Gastroesophageal sphincter (tissue), 4 donors: ENCODE data around the gene NPY1R. TPM values are rescaled to one million over a fixed set of nuclear protein-coding genes. Genes with fewer than 3 reads are reported as not detected.
A peak's percentile ranks its signal among the peaks of the same experiment; 100 is the strongest.

Source experiments
- ATAC-seq: fragments of 150-250 bp; one replicate; pipeline ENCODE4 v1.9.1; 2016; ENCODE audit warnings: mild to moderate bottlenecking, moderate library complexity
- H3K27ac ChIP-seq, 4 donors: fragments of 200-600 bp; sonication (generic) in 3 of 4; 1 replicate in 3 of 4; 2 replicates in 1 of 4; pipeline ENCODE4 v1.5.1; 2016 to 2019
- H3K27me3 ChIP-seq: fragments of 200-600 bp; sonication (generic); one replicate; pipeline ENCODE4 v1.5.1; 2019
- H3K36me3 ChIP-seq, 2 donors: fragments of 200-600 bp; sonication (generic); one replicate each; pipeline ENCODE4 v1.5.1; 2019; ENCODE audit warnings: control low read depth in 1 of 2
- H3K4me1 ChIP-seq, 3 donors: fragments of 200-600 bp; sonication (generic); 1 replicate in 2 of 3; 2 replicates in 1 of 3; pipeline ENCODE4 v1.5.1; 2016 to 2019; ENCODE audit warnings: control low read depth in 2 of 3
- H3K4me3 ChIP-seq, 2 donors: fragments of 200-600 bp; sonication (generic); one replicate each; pipeline ENCODE4 v1.5.1; 2019; ENCODE audit warnings: mild to moderate bottlenecking in 1 of 2, moderate library complexity in 1 of 2
- H3K9me3 ChIP-seq, 3 donors: fragments of 200-600 bp; sonication (generic); one replicate each; pipeline ENCODE4 v1.5.1; 2017 to 2019; ENCODE audit warnings: control low read depth in 2 of 3
- EP300 ChIP-seq: sonication (generic); formaldehyde crosslinking; IDR thresholded peaks from one replicate; pipeline ENCODE4 v1.6.1; 2017; ENCODE audit warnings: antibody characterized with exemption, mild to moderate bottlenecking
- POLR2A ChIP-seq, 2 donors: fragments of 450-650 bp; IDR thresholded peaks; one replicate each; pipeline ENCODE4 v1.6.1; 2017; ENCODE audit warnings: antibody characterized with exemption in 2 of 2, mild to moderate bottlenecking in 2 of 2, moderate library complexity in 1 of 2
- POLR2AphosphoS5 ChIP-seq: sonication (generic); formaldehyde crosslinking; IDR thresholded peaks from one replicate; pipeline ENCODE4 v1.6.1; 2017; ENCODE audit warnings: antibody characterized with exemption
- WGBS, 2 donors: methylation state at CpG; one replicate each; pipeline ENCODE4 v1.1.5; 2018; ENCODE audit warnings: low coverage in 1 of 2; 5-methylcytosine and 5-hydroxymethylcytosine counted together
- total RNA-seq, 4 donors: library from RNA; depleted of rRNA; stranded (reverse); fragments of >200 nt; gene quantifications; one replicate each; pipeline ENCODE4 v1.1.0, GENCODE V29; 2016
- TF ChIP-seq, protein P1 (sequence below), 4 experiments: fragments of 200-600 bp in 2 of 4; fragments of 450-650 bp in 2 of 4; sonication (generic) in 1 of 4; IDR thresholded peaks; one replicate each; pipeline ENCODE4 v1.5.1; 2017 to 2019; ENCODE audit warnings: antibody characterized with exemption in 4 of 4, mild to moderate bottlenecking in 2 of 4, moderate library complexity in 2 of 4

NPY1R gene
- total RNA-seq, 4 donors from 2014 or later, result 1.1 to 5.4 (median 4.1) TPM

DNA sequence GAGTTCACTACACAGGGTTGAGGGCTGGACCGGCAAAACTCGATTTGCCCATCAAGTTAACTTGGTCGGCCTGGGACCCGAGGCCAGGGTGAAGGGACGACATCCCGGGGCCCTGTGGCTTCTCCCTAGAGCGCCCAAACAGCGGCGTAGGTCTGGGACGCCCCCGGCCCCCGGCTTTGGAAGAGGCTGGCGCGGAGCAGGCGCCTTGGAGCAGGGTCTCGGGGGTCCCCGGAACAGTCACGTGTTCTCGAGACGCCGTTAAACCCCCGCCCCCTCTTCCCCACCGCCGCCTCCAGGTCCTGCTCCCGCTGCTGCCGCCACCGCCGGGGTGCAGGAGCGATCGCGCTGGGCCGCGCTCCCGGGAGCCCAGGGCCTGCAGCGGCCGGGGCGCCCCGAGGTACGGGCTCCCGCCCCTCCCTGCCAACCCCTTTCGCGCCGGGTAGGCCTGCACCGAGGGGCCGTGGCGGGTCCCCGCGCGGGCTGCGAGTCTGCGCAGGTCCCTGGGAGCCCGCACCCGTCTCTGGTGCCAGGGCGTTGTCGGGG, 11.3 kb upstream of the NPY1R start, which contains the start of gene NPY5R:
NPY5R (plus strand) TSS at position 289 of the 543 bp plus-strand sequence. CDS start 6,382 bp downstream, outside the sequence.
- peak; percentile 57 for ATAC-seq
- Histone ChIP-seq H3K27me3 (peaks cover 69% of the 10 kb centered on the region), H3K4me3 (peak within 1 kb of the TSS; percentile 24 to 50), H3K4me1 (peaks cover 0 to 19% (median 7%) of the 10 kb centered on the region in 3 donors), H3K27ac (peak within 1 kb of the TSS in 3 of 4 donors; percentile 37 to 62 (median 50)), H3K9me3 (no peaks in the 10 kb centered on the region), H3K36me3 (no peaks in the 10 kb centered on the region)
- no CpG with 5 or more reads among the region's 55 CpGs for WGBS, 2 donors
- TF ChIP-seq POLR2AphosphoS5, result no peak
- no peak for TF ChIP-seq EP300
- TF ChIP-seq, protein P1, sequence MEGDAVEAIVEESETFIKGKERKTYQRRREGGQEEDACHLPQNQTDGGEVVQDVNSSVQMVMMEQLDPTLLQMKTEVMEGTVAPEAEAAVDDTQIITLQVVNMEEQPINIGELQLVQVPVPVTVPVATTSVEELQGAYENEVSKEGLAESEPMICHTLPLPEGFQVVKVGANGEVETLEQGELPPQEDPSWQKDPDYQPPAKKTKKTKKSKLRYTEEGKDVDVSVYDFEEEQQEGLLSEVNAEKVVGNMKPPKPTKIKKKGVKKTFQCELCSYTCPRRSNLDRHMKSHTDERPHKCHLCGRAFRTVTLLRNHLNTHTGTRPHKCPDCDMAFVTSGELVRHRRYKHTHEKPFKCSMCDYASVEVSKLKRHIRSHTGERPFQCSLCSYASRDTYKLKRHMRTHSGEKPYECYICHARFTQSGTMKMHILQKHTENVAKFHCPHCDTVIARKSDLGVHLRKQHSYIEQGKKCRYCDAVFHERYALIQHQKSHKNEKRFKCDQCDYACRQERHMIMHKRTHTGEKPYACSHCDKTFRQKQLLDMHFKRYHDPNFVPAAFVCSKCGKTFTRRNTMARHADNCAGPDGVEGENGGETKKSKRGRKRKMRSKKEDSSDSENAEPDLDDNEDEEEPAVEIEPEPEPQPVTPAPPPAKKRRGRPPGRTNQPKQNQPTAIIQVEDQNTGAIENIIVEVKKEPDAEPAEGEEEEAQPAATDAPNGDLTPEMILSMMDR (IDR thresholded peaks at IDR 0.05), result no peak
- no peak for TF ChIP-seq POLR2A (IDR thresholded peaks at IDR 0.05)

GRCh38 chr4:163335384-163335783, 3.0 kb upstream of the NPY1R start:
- no peak overlapping the region for H3K27ac ChIP-seq
- H3K4me1 ChIP-seq, result peaks cover 0 to 26% (median 0%) of the 10 kb centered on the region in 3 donors
- no peak for ATAC-seq
- H3K4me3 ChIP-seq, result no peak overlapping the region
- WGBS, 2 donors, result 68 to 90% methylated on average over 3 of the region's 3 CpGs
- no peaks in the 10 kb centered on the region for H3K9me3 ChIP-seq
- peaks cover 42% of the 10 kb centered on the region for H3K27me3 ChIP-seq
- no peaks in the 10 kb centered on the region for H3K36me3 ChIP-seq
- TF ChIP-seq EP300 (no peak), POLR2A (IDR thresholded peaks at IDR 0.05) (no peak), POLR2AphosphoS5 (no peak)
- TF ChIP-seq, protein P1 (IDR thresholded peaks at IDR 0.05), result no peak

DNA sequence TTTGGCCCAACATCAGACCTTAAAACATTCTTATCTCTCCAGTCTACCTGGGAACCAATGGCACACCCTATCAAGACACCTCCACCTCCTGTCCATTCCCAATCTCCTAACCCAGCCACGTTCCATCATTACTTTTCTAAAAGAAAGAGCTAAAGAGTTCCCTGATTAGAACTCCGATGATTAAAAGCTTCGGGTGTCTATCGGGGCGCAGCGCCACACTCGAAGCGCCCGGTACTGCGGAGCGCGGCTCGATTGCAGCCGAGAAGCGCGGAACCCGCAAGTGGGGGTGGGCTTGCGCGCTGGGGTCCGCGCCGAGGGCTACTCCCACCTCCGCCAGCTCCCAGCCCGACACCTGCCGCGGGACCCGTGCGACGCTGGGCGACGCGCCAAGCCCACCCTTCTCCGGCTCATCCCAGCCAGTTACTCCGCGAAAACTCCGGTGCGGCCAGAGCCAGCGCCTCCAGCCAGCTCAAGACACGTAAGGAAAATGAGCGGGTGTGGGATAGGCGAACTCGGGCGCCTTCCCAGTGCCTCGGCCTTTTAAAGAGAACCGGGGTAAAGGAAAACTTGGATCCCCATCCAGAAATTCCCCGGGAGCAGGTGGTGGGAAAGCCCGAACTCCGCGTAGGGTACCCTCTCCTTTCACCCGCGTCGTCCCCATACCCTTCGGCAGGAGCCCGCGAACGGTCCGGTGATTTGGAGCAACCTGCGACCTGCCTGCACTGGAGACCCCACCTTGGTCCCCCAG, 593 bp downstream of the NPY1R start:
- Histone ChIP-seq H3K9me3 (no peaks in the 10 kb centered on the region), H3K27ac (peak overlapping the region in 1 of 4 donors; percentile 30), H3K4me1 (peaks cover 0 to 26% (median 0%) of the 10 kb centered on the region in 3 donors), H3K36me3 (no peaks in the 10 kb centered on the region), H3K4me3 (peak overlapping the region; percentile 28 to 59), H3K27me3 (peaks cover 45% of the 10 kb centered on the region)
- ATAC-seq, result peak; percentile 48
- TF ChIP-seq POLR2AphosphoS5, result no peak
- TF ChIP-seq POLR2A (IDR thresholded peaks at IDR 0.05), result no peak
- no peak for TF ChIP-seq EP300
- TF ChIP-seq, protein P1 (IDR thresholded peaks at IDR 0.05), result no peak
- WGBS, 2 donors, result 0 to 4% methylated on average over 9 to 10 of the region's 58 CpGs

- TF ChIP-seq EP300 (no peak), POLR2AphosphoS5 (no peak), POLR2A (IDR thresholded peaks at IDR 0.05) (no peak)
- TF ChIP-seq, protein P1 (IDR thresholded peaks at IDR 0.05), result no peak
- Histone ChIP-seq H3K27ac (no peak overlapping the region), H3K36me3 (no peaks in the 10 kb centered on the region), H3K27me3 (peaks cover 39% of the 10 kb centered on the region), H3K4me1 (peaks cover 0 to 26% (median 0%) of the 10 kb centered on the region in 3 donors), H3K4me3 (peak overlapping the region in 1 of 2 donors; percentile 59), H3K9me3 (no peaks in the 10 kb centered on the region)
- no peak for ATAC-seq
- 42 to 65% methylated on average over 6 to 10 of the region's 16 CpGs for WGBS, 2 donors
Measured at GRCh38 chr4:163330916-163331628, 1.3 kb downstream of the NPY1R start.
